COLO829 (cell line): ENCODE data around the gene ALG8.
"Not testable (repeated sequence)": the region's sequence is repeated elsewhere in the genome, so short reads cannot be mapped to it uniquely, and the experiment has no call there.

Experiments used
- DNase-seq: peaks from one replicate; pipeline ENCODE4 v3.0.0; 2012; ENCODE audit warnings: low spot score

The ALG8 gene

GRCh38 chr11:78100676-78101472 lies 38.6 kb downstream of the ALG8 start:
- DNase-seq, result no peak

GRCh38 chr11:78100261-78100660 lies 39.2 kb downstream of the ALG8 start:
- DNase-seq, result no peak

DNA sequence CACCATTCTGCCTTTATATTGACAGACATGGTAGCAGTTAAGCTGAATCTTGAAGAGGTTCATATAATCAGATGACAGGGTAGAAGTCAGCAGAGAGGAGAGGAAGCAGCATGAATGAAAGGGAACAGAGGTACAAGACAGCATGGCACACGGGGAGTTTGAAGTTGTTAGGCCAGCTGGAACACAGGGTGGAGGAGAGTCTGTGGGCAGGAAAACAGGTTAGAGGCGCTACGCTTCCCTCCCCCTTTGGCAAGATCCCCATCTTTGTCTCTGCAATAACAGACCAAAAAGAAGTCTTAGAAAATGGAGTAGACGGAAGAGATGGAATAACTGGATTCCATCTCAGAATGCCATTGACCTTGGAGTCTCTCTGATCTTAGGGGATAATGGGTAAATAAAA lies 39.8 kb downstream of the ALG8 start:
- DNase-seq, result no peak

GRCh38 chr11:78097666-78098385 lies 41.6 kb downstream of the ALG8 start:
- DNase-seq, result no peak

DNA sequence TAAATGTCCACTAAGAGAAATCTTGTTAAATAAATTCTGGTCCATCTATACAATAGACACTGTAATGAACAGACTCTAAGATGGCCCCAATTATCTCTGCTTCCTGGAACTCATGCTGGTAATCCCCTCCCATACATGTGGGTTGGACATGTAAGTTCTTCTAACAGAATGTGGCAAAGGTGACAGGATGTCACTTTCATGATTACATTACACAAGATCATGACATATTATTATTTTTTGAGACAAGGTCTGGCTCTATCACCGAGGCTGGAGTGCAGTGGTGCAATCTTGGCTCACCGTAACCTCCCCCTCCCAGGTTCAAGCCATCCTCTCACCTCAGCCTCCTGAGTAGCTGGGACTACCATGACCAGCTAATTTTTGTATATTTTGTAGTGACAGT lies 45.2 kb downstream of the ALG8 start:
- no peak for DNase-seq

DNA sequence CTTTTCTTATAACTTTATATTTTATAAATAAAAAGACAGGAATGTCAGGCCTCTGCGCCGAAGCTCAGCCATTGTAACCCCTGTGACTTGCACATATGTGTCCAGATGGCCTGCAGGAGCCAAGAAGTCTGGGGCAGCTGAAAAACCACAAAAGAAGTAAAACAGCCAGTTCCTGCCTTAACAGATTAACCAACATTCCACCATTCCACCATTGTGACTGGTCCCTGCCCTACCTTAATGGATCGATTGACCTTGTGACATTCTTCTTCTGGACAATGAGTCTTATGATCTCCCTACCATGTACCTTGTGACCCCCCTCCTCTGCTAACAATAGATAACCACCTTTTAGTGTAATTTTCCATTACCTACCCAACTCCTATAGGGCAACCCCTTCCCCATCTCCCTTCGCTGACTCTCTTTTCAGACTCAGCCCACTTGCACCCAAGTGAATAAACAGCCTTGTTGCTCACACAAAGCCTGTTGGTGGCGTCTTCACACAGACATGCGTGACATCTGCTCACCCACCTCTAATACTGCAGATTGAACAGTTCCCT lies 52.8 kb downstream of the ALG8 start:
- not testable (repeated sequence) for DNase-seq

DNA sequence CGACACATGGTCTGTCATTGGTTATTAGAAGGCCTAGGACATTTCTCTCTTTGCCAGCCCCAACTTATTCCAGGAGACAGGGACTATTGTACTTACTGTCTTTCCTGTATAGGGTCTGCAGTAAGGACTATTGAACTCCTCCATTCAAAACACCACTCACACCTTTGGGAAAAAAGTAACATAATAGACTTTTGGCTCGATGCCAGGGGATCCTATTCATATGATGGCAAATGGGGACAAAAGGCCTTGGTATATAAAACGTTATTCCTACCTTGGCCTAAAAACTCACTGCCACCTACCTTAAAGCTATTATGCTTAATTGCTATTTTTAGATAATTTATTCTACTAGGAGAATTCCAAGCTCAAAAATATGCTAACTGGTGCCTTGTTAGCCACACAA lies 53.5 kb downstream of the ALG8 start:
- DNase-seq, result no peak

- DNase-seq, result not testable (repeated sequence)
Measured at GRCh38 chr11:78084506-78084905, 54.9 kb downstream of the ALG8 start.

GRCh38 chr11:78083021-78083420 lies 56.4 kb downstream of the ALG8 start:
- DNase-seq, result no peak

DNA sequence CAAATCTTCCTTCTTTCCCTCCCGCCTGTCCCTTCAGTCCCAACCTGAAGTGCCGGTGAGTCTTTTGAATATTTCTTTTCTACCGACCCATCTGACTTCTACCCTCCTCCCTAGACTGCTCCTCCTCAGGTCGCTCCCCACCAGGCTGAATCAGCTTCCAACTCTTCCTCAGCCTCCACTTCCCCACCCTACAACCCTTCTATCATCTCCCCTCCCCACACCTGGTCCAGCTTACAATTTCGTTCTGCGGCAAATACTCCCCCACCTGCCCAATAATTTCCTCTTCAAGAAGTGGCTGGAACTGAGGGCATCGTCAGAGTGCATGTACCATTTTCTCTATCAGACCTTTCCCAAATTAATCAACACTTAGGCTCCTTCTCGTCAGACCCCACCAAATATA lies 57.3 kb downstream of the ALG8 start:
- no peak for DNase-seq

DNA sequence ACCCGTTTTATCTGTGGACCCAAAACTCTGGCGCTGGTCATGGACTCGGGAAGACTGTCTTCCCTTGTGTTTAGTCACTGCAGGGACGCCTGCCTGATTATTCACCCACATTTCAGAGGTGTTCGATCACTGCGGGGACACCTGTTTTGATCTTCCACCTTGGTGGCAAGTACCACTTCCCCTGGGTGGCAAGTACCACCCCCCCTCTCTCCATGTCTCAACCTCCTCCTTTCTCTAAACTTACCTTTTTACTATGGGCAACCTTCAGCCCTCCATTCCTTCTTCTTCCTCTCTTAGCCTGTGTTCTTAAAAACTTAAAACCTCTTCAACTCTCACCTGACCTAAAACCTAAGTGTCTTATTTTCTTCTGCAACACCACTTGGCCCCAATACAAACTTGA lies 57.8 kb downstream of the ALG8 start:
- DNase-seq, result no peak

GRCh38 chr11:78080818-78081495 lies 58.5 kb downstream of the ALG8 start:
- no peak for DNase-seq

GRCh38 chr11:78080084-78080817 lies 59.2 kb downstream of the ALG8 start:
- no peak for DNase-seq

GRCh38 chr11:78079232-78080083 lies 60.0 kb downstream of the ALG8 start, which contains the start of gene NDUFC2:
TSS of gene NDUFC2 (minus strand) at chr11:78079862. CDS start at chr11:78079744, 118 bp downstream.
- peak; percentile 74 for DNase-seq

DNA sequence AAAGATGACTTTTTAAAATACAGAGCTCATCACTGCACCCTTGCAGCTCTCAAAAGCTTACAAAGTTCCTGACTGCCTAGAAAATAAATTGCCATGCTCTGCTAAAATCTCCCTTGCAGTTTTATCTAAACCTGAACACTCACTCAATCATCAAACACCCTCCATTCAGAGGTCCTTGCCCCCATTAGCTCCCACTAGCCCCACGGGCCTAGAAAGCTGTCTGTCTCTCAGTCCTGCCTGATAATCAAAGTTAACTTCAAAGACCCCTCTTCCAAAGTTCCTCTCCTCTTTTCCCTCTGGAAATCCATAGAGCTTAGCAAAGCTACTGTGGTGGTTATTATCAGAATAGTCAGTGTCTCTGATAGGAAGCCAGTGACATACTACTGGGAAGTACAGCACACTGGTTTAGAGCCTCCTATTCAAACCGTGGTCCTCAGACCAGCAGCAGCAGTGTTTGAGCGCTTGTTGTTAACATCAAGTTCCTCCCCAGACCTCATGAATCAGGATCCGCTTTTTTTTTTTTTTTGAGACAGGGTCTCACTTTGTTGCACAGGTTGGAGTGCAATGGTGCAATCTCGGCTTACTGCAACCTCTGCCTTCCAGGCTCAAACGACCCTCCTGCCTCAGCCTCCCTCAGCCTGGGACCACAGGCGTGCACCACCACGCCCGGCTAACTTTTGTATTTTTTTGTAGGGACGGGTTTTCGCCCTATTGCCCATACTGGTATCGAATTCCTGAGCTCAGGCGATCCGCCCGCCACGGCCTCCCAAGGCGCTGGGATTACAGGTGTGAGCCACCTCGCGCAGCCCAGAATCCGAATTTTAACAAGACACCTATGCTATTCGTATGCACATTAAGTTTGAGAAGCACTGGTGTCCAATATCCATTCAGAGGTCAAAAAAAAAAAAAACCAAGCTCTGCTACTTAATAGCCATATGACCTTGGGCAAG lies 60.9 kb downstream of the ALG8 start:
- no peak for DNase-seq

- DNase-seq, result not testable (repeated sequence)
Measured at GRCh38 chr11:78077592-78077991, 61.8 kb downstream of the ALG8 start.

- no peak for DNase-seq
Measured at GRCh38 chr11:78076733-78077403, 62.6 kb downstream of the ALG8 start.

DNA sequence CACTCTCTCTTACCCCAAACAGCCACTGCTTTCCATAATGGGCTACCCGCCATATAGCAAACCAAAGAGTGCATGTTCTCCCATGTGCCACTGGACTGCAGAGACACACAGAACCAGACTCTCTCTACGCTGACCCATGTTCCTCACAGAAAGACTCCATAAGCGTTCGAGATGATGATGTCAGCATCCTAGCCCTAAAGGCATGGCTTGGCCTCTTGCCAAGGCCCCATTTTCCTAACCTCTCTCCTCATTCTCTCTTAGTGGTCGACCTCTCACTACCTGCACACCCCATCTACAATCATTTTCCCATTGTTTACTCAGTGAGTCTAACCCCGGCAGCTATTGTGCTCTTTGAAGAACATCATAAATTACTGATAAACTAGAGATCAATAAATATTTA lies 64.7 kb downstream of the ALG8 start:
- no peak for DNase-seq

GRCh38 chr11:78072455-78072854 lies 67.0 kb downstream of the ALG8 start:
- no peak for DNase-seq
